GM13977 (cell line): ENCODE results near the gene CAMKV.
A peak's percentile ranks its signal among the peaks of the same experiment; 100 is the strongest.
"Not testable (repeated sequence)": the region's sequence is repeated elsewhere in the genome, so short reads cannot be mapped to it uniquely, and the experiment has no call there.

Experiments used
- DNase-seq: peaks from one replicate; pipeline ENCODE4 v3.0.0; 2012; ENCODE audit warnings: low spot score
- CTCF ChIP-seq: IDR thresholded peaks from 2 replicates; pipeline ENCODE4 v1.5.1; 2012; ENCODE audit warnings: mild to moderate bottlenecking, control low read depth; ENCODE audit not compliant: insufficient read depth; ENCODE audit errors: extremely low read depth, missing control alignments
- in situ Hi-C: fragments of 300-500 bp; cut with MboI; formaldehyde crosslinking; loops from one replicate; pipeline ENCODE4 v1.12.0; 2022; ENCODE audit warnings: low sequenced_read_pairs, low pct_unique_long_range_greater_than_20kb, mixed read lengths, inconsistent platforms; ENCODE audit not compliant: unreplicated experiment

Gene CAMKV

GRCh38 chr3:49869525-49870126, at the start of gene CAMKV:
TSS of gene CAMKV (minus strand) at chr3:49869906. CDS start at chr3:49862388, 7,518 bp downstream.
- peak; percentile 63 for DNase-seq
- TF ChIP-seq CTCF: no peak
- in situ Hi-C loops: no loop called here

GRCh38 chr3:49917806-49918590, 48.3 kb upstream of the CAMKV start:
- in situ Hi-C loops, DNase-seq: not testable (repeated sequence)

GRCh38 chr3:49916686-49917085, 47.0 kb upstream of the CAMKV start:
- in situ Hi-C loops: no loop called here
- no peak for TF ChIP-seq CTCF
- DNase-seq: no peak

GRCh38 chr3:49914906-49915305, 45.2 kb upstream of the CAMKV start:
- no peak for TF ChIP-seq CTCF
- in situ Hi-C loops: no loop called here
- no peak for DNase-seq

- no peak for DNase-seq
- TF ChIP-seq CTCF: no peak
- in situ Hi-C loops: no loop called here
Measured at GRCh38 chr3:49912881-49913281, 43.2 kb upstream of the CAMKV start.

- no peak for DNase-seq
- in situ Hi-C loops: no loop called here
- no peak for TF ChIP-seq CTCF
Measured at GRCh38 chr3:49911611-49912010, 41.9 kb upstream of the CAMKV start.

GRCh38 chr3:49911124-49911420, 41.4 kb upstream of the CAMKV start:
- DNase-seq: no peak
- in situ Hi-C loops: no loop called here
- TF ChIP-seq CTCF: no peak
